ENCODE results near the gene FOXP1.

FOXP1 gene

DNA sequence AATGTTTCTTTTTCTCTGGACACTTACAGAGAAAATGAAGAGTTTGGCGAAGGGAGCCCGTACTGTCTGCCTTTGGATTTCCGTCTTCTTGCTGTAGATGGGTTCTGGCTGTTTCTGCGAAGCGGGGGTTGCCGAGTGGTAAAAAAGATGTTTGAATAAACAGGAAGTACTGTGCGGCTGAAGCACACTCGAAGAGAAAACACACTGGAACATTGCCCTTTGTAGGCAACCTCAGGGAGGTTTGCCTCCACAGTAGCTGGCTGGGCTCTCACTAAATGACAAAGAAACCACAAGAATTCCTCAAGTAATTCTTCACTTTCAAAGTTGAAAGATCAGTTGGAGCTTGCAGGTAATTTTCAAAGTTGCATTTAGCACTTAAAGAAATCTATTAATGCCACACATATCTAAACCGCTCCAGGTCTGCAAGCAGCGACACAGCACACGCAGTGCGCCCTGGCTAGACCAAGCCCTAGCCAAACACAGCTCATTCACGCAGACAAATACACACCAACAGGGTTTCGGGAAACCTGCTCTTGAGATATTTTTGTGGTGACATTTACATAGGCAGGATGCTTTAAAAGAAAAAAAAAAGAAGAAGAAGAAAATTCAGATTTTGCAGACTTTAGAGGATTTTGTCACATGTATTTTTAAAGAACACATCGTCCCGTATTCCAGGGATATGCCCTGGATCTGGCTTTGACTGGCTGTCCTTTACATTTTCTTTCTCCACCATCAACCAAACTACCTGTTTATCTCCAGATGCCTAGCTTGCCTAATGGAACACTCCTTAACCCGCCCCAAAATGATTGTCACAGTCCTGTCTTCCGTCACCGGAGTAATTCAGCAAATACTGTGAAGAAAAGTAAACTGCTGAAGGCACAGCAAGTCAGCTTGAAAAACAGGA, 452.8 kb downstream of the FOXP1 start:
- DNase-seq (ENCODE audit: low read depth, low spot score), result no peak

DNA sequence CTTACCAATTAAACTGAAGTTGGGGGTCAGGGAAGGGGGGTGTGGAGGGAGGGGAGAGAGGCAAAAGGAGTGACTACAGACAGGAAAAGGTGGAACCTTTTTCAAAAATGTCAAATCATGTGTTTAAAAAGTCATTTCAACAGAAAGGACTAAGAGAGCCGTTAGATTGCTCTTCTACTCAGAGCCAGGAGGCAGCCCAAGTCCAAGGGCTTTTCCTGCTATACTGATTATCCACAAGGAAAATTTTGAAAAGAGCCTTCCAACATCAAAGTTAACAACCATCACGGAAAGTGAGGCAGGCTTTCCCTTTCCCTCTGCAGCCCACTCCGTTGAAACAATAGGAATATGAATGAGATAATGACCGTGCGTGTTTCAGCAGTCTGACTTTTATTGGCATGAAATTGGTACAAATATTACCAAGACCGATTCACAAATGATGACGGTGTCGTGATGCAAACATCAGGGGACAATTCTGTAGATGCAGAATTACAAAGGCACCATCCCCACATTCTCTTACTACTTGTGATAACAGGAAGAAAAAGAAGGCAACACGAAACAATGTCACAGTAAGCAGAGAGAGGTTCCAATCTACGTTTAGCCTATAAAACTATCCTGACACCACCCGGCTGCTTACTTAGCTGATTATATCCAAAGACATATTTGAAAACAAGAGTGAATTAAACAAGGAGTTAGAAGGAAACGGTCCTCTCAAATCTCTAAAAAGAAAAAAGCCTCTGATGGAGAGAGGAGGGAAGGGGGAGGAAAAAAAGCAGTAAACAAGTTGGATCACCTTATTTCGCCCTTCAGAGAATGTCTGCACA, 453.7 kb downstream of the FOXP1 start:
- DNase-seq (ENCODE audit: low read depth, low spot score), result no peak

GRCh38 chr3:71128961-71129360, 454.6 kb downstream of the FOXP1 start:
- no peak for DNase-seq (ENCODE audit: low read depth, low spot score)

DNA sequence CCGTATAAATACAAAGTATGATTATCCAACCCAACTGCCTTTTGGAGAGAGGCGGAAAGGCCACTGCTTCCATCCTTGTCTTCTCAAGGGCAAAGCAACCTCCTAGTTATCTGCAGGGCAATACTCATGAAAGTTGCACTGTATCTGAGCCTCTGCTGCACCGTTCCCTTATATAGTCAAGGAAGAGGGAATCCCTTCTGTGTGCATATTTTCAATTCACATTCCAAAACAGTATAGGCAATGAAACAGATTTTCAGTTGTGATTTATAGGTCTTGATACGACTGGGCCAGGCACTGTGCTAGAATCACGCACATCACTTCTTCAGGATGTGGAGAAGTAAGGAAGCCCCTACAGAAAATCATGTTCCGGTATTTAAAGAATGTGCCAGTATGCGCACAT, 455.7 kb downstream of the FOXP1 start:
- DNase-seq (ENCODE audit: low read depth, low spot score), result no peak

GRCh38 chr3:71127052-71127831, 456.3 kb downstream of the FOXP1 start:
- DNase-seq (ENCODE audit: low read depth, low spot score), result no peak

GRCh38 chr3:71125738-71126137, 457.8 kb downstream of the FOXP1 start:
- no peak for DNase-seq (ENCODE audit: low read depth, low spot score)

GRCh38 chr3:71124048-71124447, 459.5 kb downstream of the FOXP1 start:
- DNase-seq (ENCODE audit: low read depth, low spot score), result no peak

DNA sequence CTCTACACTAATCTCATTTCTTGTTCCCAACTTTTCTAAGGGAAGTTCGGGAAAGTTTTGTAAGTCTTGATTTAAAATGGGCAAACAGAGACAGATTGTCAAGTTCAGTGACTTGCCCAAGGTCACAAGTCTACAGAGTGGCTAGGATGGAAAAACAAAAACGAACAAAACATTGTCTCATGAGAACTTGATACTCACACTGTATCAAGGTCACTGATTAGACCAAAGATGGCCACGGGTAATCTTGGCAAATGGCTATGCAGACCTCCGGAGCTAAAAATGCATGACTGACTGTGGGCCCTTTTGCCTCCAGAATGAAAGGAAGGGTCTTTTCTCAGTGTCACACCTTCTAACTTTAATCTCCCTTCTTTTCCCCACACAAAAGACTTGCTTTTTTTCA, 460.9 kb downstream of the FOXP1 start:
- no peak for DNase-seq (ENCODE audit: low read depth, low spot score)

DNA sequence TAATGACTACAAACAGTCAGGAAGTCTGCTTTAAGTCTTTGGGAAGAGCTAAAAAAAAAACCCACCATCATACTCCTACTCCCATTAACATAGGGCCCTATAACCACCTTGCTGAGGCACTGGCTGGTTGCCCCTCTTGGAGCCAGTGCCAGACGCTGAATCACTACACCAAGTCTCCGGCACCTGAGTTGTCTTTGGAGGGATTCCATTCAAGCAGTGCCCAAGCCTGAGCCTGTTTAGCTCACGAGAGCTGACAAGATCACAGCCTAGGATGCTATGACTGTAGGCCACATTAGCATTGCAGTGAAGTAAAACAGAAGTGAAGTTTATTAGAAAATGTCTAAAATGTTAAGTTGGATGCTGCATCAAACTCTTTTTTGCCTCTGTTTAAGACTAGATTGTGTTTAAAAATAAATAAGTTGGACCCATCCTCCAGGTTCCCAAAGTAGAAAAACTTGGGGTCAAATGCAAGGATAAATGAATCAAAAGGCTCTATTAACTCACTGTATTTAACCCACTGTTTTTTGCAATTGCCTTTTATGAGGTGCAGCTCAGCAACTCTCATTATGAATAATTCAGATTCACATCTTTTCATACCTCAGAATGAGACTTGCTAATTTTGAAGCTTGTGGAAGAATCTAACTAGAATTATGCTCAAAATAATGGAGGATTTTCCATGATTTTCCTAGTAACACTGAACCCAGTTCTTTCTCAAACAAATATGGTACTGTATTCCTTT, 461.9 kb downstream of the FOXP1 start:
- DNase-seq (ENCODE audit: low read depth, low spot score), result no peak

GRCh38 chr3:71120012-71120411, 463.5 kb downstream of the FOXP1 start:
- no peak for DNase-seq (ENCODE audit: low read depth, low spot score)

GRCh38 chr3:71119171-71119570, 464.4 kb downstream of the FOXP1 start:
- no peak for DNase-seq (ENCODE audit: low read depth, low spot score)

DNA sequence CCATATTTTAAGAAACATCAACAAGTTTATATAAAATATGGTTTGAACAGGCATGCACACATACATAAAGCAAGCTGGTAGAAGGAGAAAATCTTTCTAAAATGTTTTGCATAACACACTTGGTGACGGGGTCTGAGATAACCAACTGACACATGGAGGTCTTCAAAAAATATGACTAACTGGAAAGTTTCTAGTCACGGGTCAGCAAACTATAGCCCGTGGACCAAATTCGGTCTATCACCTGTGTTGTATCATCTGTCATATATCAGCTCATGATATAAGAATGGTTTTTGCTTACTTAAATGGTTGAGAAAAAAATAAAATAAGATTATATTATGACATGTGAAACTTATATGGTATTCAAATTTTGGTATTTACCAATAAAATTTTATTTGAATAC, 465.1 kb downstream of the FOXP1 start:
- DNase-seq (ENCODE audit: low read depth, low spot score), result no peak

- no peak for DNase-seq (ENCODE audit: low read depth, low spot score)
Observed at GRCh38 chr3:71117572-71118247, 465.8 kb downstream of the FOXP1 start.

DNA sequence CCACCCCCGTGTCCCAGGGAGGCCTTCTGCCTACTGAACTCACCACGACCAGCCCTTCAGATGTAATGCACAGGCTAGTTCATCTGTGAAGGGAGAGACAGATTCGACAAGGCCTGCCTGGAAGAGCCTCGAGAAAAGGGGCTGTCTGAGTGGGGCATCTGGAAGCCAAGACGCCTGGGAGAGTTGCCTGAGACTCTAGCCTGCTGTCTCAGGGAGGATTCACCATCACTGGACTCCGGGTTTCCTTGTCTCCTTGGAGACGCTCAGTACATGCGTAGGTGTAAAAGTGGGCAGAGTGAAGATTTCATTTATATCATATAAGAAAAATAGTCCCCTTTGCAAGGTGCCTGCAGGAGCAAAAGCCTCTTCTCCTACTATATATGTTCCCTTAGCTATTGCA, 468.9 kb downstream of the FOXP1 start:
- no peak for DNase-seq (ENCODE audit: low read depth, low spot score)

DNA sequence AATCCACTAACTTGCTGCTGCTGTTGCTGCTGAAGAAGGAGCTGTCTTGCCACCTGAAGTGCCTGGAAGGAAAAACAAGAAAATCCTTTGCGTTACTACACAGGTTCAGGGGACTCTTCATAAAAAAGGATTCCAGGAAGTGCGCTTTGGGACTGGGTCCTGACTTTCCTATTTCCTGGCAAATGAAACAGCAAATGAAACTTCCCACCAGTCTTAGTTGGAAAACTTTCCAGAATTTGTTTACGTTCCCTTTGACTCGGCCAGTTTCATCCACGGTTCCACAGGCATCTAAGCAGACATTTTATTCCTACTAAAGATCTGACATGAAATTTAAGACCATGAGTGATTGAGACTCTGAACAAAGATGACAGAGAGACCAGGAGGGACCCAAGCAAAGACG, 471.0 kb downstream of the FOXP1 start:
- DNase-seq (ENCODE audit: low read depth, low spot score), result no peak

- DNase-seq (ENCODE audit: low read depth, low spot score), result no peak
Observed at GRCh38 chr3:71111784-71112440, 471.6 kb downstream of the FOXP1 start.

- DNase-seq (ENCODE audit: low read depth, low spot score), result no peak
Observed at GRCh38 chr3:71110385-71111222, 472.9 kb downstream of the FOXP1 start.

DNA sequence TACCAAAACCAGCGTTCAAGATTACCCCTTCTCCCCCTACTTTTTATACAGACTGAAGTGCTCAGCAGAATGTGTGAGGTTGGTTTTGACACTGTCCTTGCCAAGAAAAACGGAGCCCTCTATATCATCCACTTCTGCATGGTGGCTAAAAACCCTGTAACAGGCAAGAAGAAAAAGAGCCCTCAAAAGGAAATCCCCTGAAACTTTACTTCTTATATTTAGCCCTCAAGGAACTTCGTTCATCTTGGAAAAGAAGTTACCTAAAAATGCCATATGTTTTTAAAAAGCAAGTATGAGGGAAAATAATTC, 473.6 kb downstream of the FOXP1 start:
- no peak for DNase-seq (ENCODE audit: low read depth, low spot score)

GRCh38 chr3:71109241-71109976, 474.1 kb downstream of the FOXP1 start:
- no peak for DNase-seq (ENCODE audit: low read depth, low spot score)
